Measurements from ENCODE around the gene SLC25A14.

DNA sequence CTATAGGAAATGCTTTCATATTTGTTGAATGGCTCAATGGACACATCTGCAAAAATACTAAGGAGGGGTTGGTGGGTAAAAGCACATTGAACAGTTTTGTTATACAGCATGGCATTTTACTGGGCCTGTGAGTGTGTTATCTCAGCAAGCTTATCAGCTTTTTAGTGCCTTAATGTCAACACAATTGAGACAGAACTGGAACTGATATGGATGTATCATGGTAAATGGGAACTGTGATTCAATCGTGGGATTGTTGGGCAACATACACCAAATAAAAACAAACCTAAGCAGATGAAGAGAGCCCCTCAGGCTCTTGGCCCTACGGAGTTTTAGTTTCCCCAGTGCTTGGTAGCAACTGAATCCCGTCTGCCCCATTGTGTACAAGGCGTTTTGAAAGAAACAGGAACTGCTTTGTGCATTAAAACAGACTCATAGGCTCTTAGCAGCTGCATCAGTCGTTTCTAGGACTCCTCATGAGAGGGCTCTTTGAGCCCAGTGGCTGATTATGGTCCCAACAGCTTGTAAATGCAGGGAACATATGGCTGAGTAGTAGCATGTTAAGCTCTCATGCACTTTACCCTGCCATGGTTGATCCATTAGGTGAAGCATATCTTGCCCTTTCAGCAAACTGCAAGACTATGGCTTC, 38.4 kb downstream of the SLC25A14 start:
- TF ChIP-seq, protein P1, sequence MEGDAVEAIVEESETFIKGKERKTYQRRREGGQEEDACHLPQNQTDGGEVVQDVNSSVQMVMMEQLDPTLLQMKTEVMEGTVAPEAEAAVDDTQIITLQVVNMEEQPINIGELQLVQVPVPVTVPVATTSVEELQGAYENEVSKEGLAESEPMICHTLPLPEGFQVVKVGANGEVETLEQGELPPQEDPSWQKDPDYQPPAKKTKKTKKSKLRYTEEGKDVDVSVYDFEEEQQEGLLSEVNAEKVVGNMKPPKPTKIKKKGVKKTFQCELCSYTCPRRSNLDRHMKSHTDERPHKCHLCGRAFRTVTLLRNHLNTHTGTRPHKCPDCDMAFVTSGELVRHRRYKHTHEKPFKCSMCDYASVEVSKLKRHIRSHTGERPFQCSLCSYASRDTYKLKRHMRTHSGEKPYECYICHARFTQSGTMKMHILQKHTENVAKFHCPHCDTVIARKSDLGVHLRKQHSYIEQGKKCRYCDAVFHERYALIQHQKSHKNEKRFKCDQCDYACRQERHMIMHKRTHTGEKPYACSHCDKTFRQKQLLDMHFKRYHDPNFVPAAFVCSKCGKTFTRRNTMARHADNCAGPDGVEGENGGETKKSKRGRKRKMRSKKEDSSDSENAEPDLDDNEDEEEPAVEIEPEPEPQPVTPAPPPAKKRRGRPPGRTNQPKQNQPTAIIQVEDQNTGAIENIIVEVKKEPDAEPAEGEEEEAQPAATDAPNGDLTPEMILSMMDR (IDR thresholded peaks at IDR 0.05), result no peak
- TF ChIP-seq POLR2A (IDR thresholded peaks at IDR 0.05), result no peak
- TF ChIP-seq POLR2AphosphoS5 (IDR thresholded peaks at IDR 0.05; ENCODE audit: insufficient read depth in 1 of 2, low read depth in 1 of 2), result no peak

All from vagina (tissue), 2 donors.